ENCODE measurements around the gene CYFIP2.

The CYFIP2 gene

DNA sequence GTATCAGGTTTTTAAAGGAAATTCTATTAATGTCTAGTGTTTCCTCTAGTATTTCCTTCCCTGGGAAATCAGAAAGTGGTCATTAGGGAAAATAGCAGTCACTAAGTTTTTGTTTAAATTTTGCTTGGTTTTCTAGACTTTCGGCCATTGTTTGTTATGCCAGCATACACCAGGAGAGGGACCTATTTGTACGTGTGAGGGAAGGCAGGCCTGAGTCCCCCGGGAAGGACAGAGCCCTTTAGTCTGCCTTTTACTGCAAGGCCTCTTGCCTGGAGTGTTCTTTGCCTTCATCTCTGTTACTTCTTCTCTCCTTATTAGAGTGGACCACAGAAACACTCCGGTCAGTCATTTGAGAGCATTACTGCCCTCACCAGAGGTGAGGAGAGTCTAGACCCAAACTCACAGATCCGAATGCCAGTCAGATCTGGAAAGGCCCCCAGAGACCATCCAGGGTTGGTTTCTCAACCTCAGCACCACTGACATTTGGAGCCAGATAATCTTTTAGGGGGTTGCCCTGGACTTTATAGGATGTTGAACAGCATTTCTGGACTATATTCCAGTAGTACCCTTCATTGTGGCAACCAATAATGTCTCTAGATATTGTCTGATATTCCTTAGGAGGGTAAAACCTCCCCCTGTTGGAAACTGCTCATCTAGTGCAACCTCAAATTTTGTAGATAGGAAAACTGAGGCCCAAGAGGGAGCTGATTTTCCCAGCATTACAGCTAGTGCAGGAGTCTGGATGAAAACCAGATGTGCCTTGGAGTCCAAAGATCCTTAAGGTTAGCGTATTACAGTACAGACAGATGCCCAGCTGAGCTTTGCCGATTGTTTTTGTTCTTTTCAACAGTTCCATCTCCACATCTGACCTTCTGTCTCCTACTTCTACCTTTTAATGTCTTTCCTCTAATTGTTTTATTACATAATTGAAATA lies 101.1 kb downstream of the CYFIP2 start:
- no peak for ATAC-seq
- Mint-ChIP-seq H3K4me1 (peaks cover 11% of the 10 kb centered on the region), H3K4me3 (no peak overlapping the region), H3K27ac (peak overlapping the region in 1 of 2 donors; percentile 45), H3K27me3 (no peaks in the 10 kb centered on the region), H3K9me3 (no peaks in the 10 kb centered on the region)
- DNase-seq, result no peak

DNA sequence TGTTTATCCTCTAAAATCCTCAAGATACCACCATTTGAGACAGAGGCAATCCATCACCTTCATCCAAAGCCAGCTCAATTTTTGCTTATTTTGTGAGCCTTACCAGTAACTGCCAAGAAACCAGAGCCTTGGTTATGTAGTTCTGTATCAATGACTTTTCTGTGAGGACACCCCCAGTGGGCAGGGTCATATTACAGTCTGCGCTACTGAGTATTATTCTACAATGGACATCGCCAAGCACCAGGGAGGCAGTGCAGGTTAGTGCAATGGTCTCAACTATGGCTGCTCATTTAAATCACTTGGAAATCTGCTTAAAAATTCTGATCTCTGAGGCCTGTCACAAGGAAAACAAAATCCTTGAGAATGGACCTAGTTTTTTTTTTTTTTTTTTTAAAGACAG lies 103.6 kb downstream of the CYFIP2 start:
- ATAC-seq (no peak), DNase-seq (no peak)
- Mint-ChIP-seq H3K27me3 (no peaks in the 10 kb centered on the region), H3K27ac (no peak overlapping the region), H3K4me3 (no peak overlapping the region), H3K9me3 (no peaks in the 10 kb centered on the region), H3K4me1 (peaks cover 5% of the 10 kb centered on the region)

DNA sequence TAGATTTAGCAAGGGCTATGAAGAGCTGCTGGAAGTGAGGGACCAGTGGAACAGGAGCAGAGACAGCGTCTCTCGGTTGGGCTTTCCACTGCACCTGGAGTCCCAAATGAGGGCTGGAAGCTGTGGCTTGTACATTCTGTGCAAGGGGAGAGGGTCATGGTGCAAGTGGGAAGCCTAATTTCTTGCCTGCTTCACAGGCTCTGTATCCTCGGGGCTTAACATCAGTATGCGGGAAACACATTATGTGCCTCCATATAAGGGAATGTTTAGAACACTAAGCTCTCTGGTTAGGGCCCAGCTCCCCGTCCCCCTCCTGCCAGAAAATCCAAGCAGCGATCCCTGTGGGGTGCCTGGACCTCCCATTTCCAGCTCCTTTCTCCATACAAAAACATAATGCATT lies 105.0 kb downstream of the CYFIP2 start:
- peaks cover 7% of the 10 kb centered on the region for H3K4me1 Mint-ChIP-seq
- no peak for ATAC-seq
- no peaks in the 10 kb centered on the region for H3K27me3 Mint-ChIP-seq
- H3K4me3 Mint-ChIP-seq, result no peak overlapping the region
- H3K27ac Mint-ChIP-seq, result peak overlapping the region in 1 of 2 donors; percentile 3
- DNase-seq, result no peak
- no peaks in the 10 kb centered on the region for H3K9me3 Mint-ChIP-seq

DNA sequence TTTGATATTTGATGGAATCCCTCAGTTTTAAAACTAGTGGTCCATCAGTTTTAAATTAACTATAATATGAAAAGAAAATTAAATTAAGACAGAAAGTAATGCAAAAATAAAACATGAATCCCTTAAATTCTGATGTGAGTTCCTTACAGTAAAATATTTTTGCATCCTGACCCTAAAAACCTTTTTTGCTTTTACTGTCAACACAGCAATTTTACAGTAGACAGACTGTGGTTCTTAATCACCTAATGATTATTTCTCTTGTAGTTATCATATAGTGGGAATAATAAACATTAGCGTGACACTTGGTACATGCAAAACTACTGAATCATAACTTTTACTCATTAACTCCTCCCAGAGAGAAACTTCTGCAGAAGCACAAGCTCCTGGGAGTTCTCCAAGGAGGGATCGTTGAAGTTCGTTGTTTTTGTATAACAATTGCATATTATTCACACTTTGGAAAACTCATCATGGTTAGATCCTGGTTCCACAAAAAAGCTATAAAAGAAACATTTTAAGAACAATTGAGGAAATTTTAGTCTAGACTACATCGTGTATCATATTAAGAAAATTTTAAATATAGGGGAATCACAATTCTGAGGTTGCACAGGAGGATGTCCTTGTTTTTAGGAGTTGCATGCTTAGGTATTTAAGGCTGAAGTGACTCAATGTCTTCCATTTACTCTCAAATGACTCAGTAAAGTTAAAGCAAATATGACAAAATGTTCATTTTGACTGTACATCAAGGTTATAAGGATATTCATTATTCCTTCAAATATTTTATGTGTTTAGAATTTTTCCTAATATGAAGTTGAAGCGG lies 105.9 kb downstream of the CYFIP2 start:
- DNase-seq (no peak), ATAC-seq (no peak)
- no peaks in the 10 kb centered on the region for H3K27me3 Mint-ChIP-seq
- H3K4me1 Mint-ChIP-seq, result peaks cover 13% of the 10 kb centered on the region
- H3K27ac Mint-ChIP-seq, result no peak overlapping the region
- no peaks in the 10 kb centered on the region for H3K9me3 Mint-ChIP-seq
- no peak overlapping the region for H3K4me3 Mint-ChIP-seq

DNA sequence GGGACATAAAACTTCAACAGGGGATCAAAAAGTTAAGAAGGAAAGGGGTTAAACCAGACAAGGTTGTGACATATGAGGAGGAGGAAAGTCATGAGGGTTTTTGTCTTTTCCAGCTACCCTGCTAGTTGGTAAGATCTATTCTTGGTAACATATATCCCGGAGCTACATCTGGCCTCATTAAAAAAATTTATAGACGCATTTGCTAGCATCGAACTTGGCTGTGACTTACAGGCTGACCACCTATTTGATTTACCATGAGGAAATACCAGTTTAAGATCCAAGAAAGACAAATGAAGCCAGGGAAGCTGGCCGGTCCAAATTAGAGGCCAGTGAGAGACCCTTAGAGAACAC lies 106.5 kb downstream of the CYFIP2 start:
- H3K27me3 Mint-ChIP-seq, result no peaks in the 10 kb centered on the region
- no peak overlapping the region for H3K4me3 Mint-ChIP-seq
- peaks cover 18% of the 10 kb centered on the region for H3K4me1 Mint-ChIP-seq
- ATAC-seq (no peak), DNase-seq (no peak)
- peak overlapping the region in 1 of 2 donors; percentile 7 for H3K27ac Mint-ChIP-seq
- H3K9me3 Mint-ChIP-seq, result no peaks in the 10 kb centered on the region

- ATAC-seq (no peak), DNase-seq (no peak)
- H3K4me1 Mint-ChIP-seq, result peaks cover 12% of the 10 kb centered on the region
- H3K27ac Mint-ChIP-seq, result peak overlapping the region in 1 of 2 donors; percentile 55
- H3K27me3 Mint-ChIP-seq, result no peaks in the 10 kb centered on the region
- no peak overlapping the region for H3K4me3 Mint-ChIP-seq
- H3K9me3 Mint-ChIP-seq, result no peaks in the 10 kb centered on the region
These were observed 112.6 kb downstream of the CYFIP2 start for GRCh38 chr5:157378509-157378908.

- H3K27ac Mint-ChIP-seq, result no peak overlapping the region
These were observed 114.1 kb downstream of the CYFIP2 start for GRCh38 chr5:157379983-157380382.

DNA sequence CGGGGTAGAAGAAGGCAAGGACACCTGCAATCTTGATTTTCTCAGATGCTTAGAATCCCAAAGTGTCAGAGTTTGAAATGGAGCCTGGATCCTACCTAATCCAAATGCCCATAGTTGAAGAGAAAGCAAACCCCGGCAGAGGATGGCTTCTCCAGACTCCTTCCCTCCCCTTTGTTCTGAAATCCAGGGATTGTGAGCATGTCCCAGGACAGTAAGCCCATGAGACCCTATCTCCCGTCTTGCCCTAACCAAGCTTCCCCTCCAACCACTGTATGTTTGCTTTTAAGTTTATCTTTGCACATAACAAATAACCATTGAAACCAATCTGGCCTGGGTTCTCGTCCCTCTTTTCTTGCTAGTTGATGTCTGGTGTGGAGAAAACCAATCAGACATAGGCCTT lies 115.8 kb downstream of the CYFIP2 start:
- peaks cover 6% of the 10 kb centered on the region for H3K4me1 Mint-ChIP-seq
- H3K4me3 Mint-ChIP-seq, result no peak overlapping the region
- H3K27me3 Mint-ChIP-seq, result no peaks in the 10 kb centered on the region
- DNase-seq (no peak), ATAC-seq (no peak)
- H3K9me3 Mint-ChIP-seq, result no peaks in the 10 kb centered on the region
- H3K27ac Mint-ChIP-seq, result peak overlapping the region in 1 of 2 donors; percentile 19

More at GRCh38 chr5:157379983-157380382, 114.1 kb downstream of the CYFIP2 start:
- ATAC-seq, result no peak
- Mint-ChIP-seq H3K4me3 (no peak overlapping the region), H3K27me3 (no peaks in the 10 kb centered on the region), H3K9me3 (no peaks in the 10 kb centered on the region), H3K4me1 (peaks cover 12% of the 10 kb centered on the region)
- no peak for DNase-seq

DNA sequence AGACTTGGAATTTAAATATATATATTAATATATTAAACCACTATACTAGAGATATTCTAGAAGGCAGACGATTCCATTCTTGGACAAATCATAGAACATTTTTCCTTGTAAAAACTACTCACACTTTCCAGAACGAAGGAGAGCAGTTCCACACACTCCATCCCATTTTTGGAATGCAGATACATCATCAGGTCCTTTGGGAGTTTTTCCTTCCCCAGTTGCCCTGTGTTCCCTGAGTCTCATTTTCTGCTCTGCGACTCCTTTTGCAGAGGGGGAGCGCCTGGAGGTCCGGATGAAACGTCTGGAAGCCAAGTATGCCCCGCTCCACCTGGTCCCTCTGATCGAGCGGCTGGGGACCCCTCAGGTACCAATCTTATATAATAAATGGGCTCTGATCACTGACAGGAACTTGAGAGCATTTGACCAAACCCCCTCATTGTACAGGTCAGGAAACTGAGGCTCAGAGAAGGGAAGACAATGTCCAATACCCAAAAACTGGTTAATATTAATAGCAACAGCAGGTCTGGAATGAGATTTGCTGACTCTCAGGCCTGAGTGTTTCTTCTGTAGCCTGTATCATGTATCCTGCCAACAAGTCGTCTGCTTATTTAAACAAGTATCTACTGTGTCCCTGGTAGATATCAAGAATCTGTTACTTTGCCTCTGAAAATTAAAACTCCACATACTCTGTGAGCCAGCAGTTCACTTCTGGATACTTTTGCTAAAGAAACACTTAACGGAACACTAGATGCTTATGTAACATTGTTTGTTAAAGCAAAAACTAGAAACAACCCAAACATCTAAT lies 117.3 kb downstream of the CYFIP2 start:
- H3K9me3 Mint-ChIP-seq, result no peaks in the 10 kb centered on the region

DNA sequence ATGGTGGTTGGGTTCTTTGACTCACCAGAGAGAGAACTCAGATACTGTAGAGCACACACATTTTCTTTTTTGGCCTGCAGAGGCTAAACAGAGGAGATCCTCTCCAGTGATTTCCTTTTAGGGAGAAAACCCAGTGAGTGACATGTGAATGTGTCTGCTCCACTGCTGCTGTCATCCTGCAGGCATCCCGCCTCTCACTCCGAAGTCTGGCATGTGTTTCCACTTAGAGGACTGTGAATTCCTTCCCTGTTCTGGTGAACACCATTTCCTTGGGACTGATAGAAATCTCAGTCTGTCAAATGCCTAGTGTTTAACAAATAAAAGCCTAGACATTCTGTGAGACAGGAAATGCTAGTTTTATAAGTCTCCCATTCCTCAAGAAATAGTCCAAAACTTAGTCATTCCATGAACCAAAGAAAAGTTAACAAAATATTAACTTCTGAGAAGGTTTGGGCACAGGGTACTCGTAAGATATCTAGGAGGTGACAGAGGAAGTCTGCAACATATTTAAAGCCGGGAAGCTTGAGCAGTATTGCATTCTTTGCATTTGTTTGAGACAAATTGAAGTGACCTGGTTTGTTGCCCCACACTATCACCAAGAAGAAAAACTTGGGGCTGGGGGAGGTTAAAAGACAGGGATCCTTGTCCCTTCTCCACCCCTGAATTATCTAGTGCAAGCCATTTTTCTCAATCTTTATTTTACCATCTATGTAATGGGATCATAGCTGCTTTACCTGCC lies 119.2 kb downstream of the CYFIP2 start:
- Mint-ChIP-seq H3K4me3 (no peak overlapping the region), H3K27ac (no peak overlapping the region), H3K27me3 (no peaks in the 10 kb centered on the region), H3K9me3 (no peaks in the 10 kb centered on the region), H3K4me1 (peaks cover 15% of the 10 kb centered on the region)
- DNase-seq, result no peak
- no peak for ATAC-seq

More for the DNA sequence above, 117.3 kb downstream of the CYFIP2 start:
- no peak overlapping the region for H3K4me3 Mint-ChIP-seq
- DNase-seq (no peak), ATAC-seq (no peak)
- H3K4me1 Mint-ChIP-seq, result no peaks in the 10 kb centered on the region
- peak overlapping the region in 1 of 2 donors; percentile 69 for H3K27ac Mint-ChIP-seq
- H3K27me3 Mint-ChIP-seq, result no peaks in the 10 kb centered on the region

- Mint-ChIP-seq H3K4me1 (peaks cover 25% of the 10 kb centered on the region), H3K27me3 (no peaks in the 10 kb centered on the region), H3K27ac (no peak overlapping the region), H3K9me3 (no peaks in the 10 kb centered on the region), H3K4me3 (no peak overlapping the region)
- no peak for ATAC-seq
- no peak for DNase-seq
These were observed 121.2 kb downstream of the CYFIP2 start for GRCh38 chr5:157387041-157387563.

- peak overlapping the region in 1 of 2 donors; percentile 77 for H3K27ac Mint-ChIP-seq
- H3K4me1 Mint-ChIP-seq, result peaks cover 25% of the 10 kb centered on the region
- no peaks in the 10 kb centered on the region for H3K9me3 Mint-ChIP-seq
- no peak for DNase-seq
- no peaks in the 10 kb centered on the region for H3K27me3 Mint-ChIP-seq
- no peak overlapping the region for H3K4me3 Mint-ChIP-seq
- no peak for ATAC-seq
These were observed 121.8 kb downstream of the CYFIP2 start for GRCh38 chr5:157387683-157388093.

- no peak for DNase-seq
- Mint-ChIP-seq H3K4me3 (no peak overlapping the region), H3K27ac (peak overlapping the region; percentile 41 to 77), H3K27me3 (no peaks in the 10 kb centered on the region), H3K4me1 (peaks cover 25% of the 10 kb centered on the region), H3K9me3 (no peaks in the 10 kb centered on the region)
- ATAC-seq, result no peak
These were observed 122.3 kb downstream of the CYFIP2 start for GRCh38 chr5:157388111-157388710.

GRCh38 chr5:157389103-157389502 lies 123.2 kb downstream of the CYFIP2 start:
- Mint-ChIP-seq H3K9me3 (no peaks in the 10 kb centered on the region), H3K4me3 (no peak overlapping the region), H3K27ac (no peak overlapping the region), H3K27me3 (no peaks in the 10 kb centered on the region), H3K4me1 (peaks cover 25% of the 10 kb centered on the region)
- ATAC-seq (no peak), DNase-seq (no peak)

All from stimulated activated naive CD8-positive, alpha-beta T cell treated with anti-CD3 and anti-CD28 coated beads, Interleukin-15, amount 100 ng/mL, for 72 hours (primary cell).